Parathyroid adenoma (tissue), 2 donors: ENCODE results near the gene MT1G.
A peak's percentile ranks its signal among the peaks of the same experiment; 100 is the strongest.

Experiments
- H2AFZ ChIP-seq: fragments of 300-600 bp; sonication (generic); one replicate; pipeline ENCODE4 v1.7.0; 2017; ENCODE audit warnings: antibody characterized with exemption, mild to moderate bottlenecking
- H3K27ac ChIP-seq: fragments of 300-600 bp; sonication (generic); one replicate; pipeline ENCODE4 v1.7.0; 2017
- H3K27me3 ChIP-seq: fragments of 300-600 bp; sonication (generic); one replicate; pipeline ENCODE4 v1.7.0; 2017; ENCODE audit warnings: low read length; ENCODE audit not compliant: control insufficient read depth, insufficient read depth
- H3K36me3 ChIP-seq: fragments of 300-600 bp; sonication (generic); one replicate; pipeline ENCODE4 v1.7.0; 2017; ENCODE audit warnings: low read length; ENCODE audit not compliant: control insufficient read depth, insufficient read depth
- H3K4me1 ChIP-seq: fragments of 300-600 bp; sonication (generic); one replicate; pipeline ENCODE4 v1.7.0; 2017; ENCODE audit warnings: control low read depth
- H3K4me2 ChIP-seq: fragments of 300-600 bp; sonication (generic); one replicate; pipeline ENCODE4 v1.7.0; 2017; ENCODE audit warnings: low read length
- H3K4me3 ChIP-seq: fragments of 300-600 bp; sonication (generic); one replicate; pipeline ENCODE4 v1.7.0; 2017; ENCODE audit warnings: low read depth, low read length
- H3K79me2 ChIP-seq: fragments of 300-600 bp; sonication (generic); one replicate; pipeline ENCODE4 v1.7.0; 2017; ENCODE audit warnings: control low read depth
- H3K9ac ChIP-seq: fragments of 300-600 bp; sonication (generic); one replicate; pipeline ENCODE4 v1.7.0; 2017; ENCODE audit warnings: mild to moderate bottlenecking
- H3K9me3 ChIP-seq: fragments of 300-600 bp; sonication (generic); one replicate; pipeline ENCODE4 v1.7.0; 2017; ENCODE audit warnings: low read length; ENCODE audit not compliant: control insufficient read depth
- CTCF ChIP-seq: fragments of 300-600 bp; sonication (generic); IDR thresholded peaks from one replicate; pipeline ENCODE4 v1.7.0; 2017; ENCODE audit warnings: antibody characterized with exemption, mild to moderate bottlenecking
- donor health status: primary hyperparathyroidism.

MT1G gene

GRCh38 chr16:56647641-56648431, 20.0 kb downstream of the MT1G start:
- no peak for TF ChIP-seq CTCF
- no peaks in the 10 kb centered on the region for H3K27me3 ChIP-seq
- H3K9ac ChIP-seq = no peak overlapping the region
- H3K4me3 ChIP-seq = no peak overlapping the region
- H3K4me1 ChIP-seq = peaks cover 4% of the 10 kb centered on the region
- H2AFZ ChIP-seq = no peak overlapping the region
- H3K27ac ChIP-seq = no peak overlapping the region
- no peaks in the 10 kb centered on the region for H3K36me3 ChIP-seq
- no peaks in the 10 kb centered on the region for H3K79me2 ChIP-seq
- no peaks in the 10 kb centered on the region for H3K9me3 ChIP-seq
- no peak overlapping the region for H3K4me2 ChIP-seq

DNA sequence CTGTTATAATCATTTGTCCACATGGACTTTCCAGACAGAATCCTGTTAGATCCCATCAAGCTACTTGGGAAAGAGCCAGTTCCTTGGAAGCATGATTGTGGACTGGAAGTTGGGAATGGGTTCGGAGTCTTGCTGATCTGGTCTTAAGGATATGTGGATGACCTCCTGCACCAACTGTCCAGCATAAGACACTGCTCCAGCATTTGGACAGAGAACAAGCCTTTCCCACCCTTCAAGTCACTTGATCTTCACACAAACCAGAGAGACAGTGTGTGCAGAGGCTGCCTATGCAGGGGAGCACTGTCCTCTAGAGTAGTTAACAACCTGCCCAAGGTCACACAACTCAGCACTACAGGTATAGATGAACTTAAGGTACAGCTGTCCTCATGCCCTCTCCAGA, 22.0 kb downstream of the MT1G start:
- Histone ChIP-seq H3K4me3 (no peak overlapping the region), H2AFZ (no peak overlapping the region), H3K27ac (no peak overlapping the region), H3K27me3 (no peaks in the 10 kb centered on the region), H3K9ac (no peak overlapping the region), H3K79me2 (no peaks in the 10 kb centered on the region), H3K36me3 (no peaks in the 10 kb centered on the region), H3K9me3 (no peaks in the 10 kb centered on the region), H3K4me1 (peaks cover 4% of the 10 kb centered on the region), H3K4me2 (no peak overlapping the region)
- TF ChIP-seq CTCF = no peak

DNA sequence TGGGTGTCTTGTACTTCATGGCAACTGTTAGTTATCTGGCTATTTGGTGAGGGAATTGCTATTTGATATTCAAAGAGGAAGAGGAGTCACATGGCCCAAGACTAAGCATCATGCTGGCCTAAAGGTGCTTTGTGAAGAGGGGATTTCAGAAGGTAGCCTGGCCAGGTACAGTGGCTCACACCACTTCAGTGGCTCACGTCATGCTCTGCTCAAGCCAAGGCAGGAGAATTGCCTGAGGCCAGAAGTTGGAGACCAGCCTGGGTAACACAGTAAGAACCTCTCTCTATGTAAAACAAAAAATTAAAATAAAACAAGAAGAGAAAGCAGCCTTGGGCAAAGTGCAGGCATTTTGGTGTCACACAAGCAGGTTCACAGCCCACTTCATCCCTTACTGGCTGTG, 22.6 kb downstream of the MT1G start:
- Histone ChIP-seq H3K79me2 (no peaks in the 10 kb centered on the region), H2AFZ (no peak overlapping the region), H3K9ac (no peak overlapping the region), H3K9me3 (no peaks in the 10 kb centered on the region), H3K4me1 (peaks cover 4% of the 10 kb centered on the region), H3K27ac (no peak overlapping the region), H3K4me3 (no peak overlapping the region), H3K27me3 (no peaks in the 10 kb centered on the region), H3K36me3 (no peaks in the 10 kb centered on the region), H3K4me2 (no peak overlapping the region)
- no peak for TF ChIP-seq CTCF

DNA sequence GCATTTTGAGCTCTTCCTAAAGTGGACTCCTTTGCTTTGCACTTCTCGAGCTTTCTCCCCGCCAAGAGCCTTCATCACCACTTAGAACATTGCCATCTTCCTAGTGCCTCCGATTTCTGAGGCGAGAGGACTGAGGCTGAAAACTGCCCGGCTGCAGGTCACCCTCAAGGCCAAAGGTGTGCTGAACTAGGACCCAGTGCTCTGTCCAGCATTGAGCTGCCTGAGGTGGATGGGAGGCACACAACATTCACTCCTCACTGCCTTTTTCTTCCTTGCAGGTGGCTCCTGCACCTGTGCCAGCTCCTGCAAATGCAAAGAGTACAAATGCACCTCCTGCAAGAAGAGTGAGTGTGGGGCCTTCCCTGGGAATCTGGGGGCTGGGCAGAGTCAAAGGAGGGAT, 24.0 kb downstream of the MT1G start:
- no peak overlapping the region for H3K9ac ChIP-seq
- no peaks in the 10 kb centered on the region for H3K36me3 ChIP-seq
- no peak overlapping the region for H3K27ac ChIP-seq
- H3K27me3 ChIP-seq = no peaks in the 10 kb centered on the region
- TF ChIP-seq CTCF = no peak
- H3K4me3 ChIP-seq = peak overlapping the region; percentile 11
- peak overlapping the region; percentile 48 for H2AFZ ChIP-seq
- H3K79me2 ChIP-seq = no peaks in the 10 kb centered on the region
- no peaks in the 10 kb centered on the region for H3K9me3 ChIP-seq
- peak overlapping the region; percentile 64 for H3K4me2 ChIP-seq
- peaks cover 4% of the 10 kb centered on the region for H3K4me1 ChIP-seq
